BLaER1 (cell line): ENCODE measurements around the gene OTUB1.

ENCODE experiments used
- H3K27ac ChIP-seq: shearing (Covaris generic); formaldehyde crosslinking; 2 replicates; pipeline ENCODE4 v1.8.1; 2022
- H3K27me3 ChIP-seq: shearing (Covaris generic); formaldehyde crosslinking; 2 replicates; pipeline ENCODE4 v1.8.1; 2022
- H3K36me3 ChIP-seq: shearing (Covaris generic); formaldehyde crosslinking; 2 replicates; pipeline ENCODE4 v1.8.1; 2022
- H3K4me1 ChIP-seq: shearing (Covaris generic); formaldehyde crosslinking; 2 replicates; pipeline ENCODE4 v1.8.1; 2022
- H3K4me2 ChIP-seq: shearing (Covaris generic); formaldehyde crosslinking; 2 replicates; pipeline ENCODE4 v1.8.1; 2022
- H3K4me3 ChIP-seq: shearing (Covaris generic); formaldehyde crosslinking; 2 replicates; pipeline ENCODE4 v1.8.1; 2022
- H3K9ac ChIP-seq: shearing (Covaris generic); formaldehyde crosslinking; 2 replicates; pipeline ENCODE4 v1.8.1; 2022
- H3K9me3 ChIP-seq: shearing (Covaris generic); formaldehyde crosslinking; 2 replicates; pipeline ENCODE4 v1.8.1; 2022
- H4K20me1 ChIP-seq: shearing (Covaris generic); formaldehyde crosslinking; 2 replicates; pipeline ENCODE4 v1.8.1; 2022
- Cebpa-rat ChIP-seq: shearing (Covaris generic); IDR thresholded peaks from 2 replicates; pipeline ENCODE4 v1.8.1; 2022

OTUB1 gene

GRCh38 chr11:64010783-64011182 lies 24.5 kb downstream of the OTUB1 start:
- H3K27me3 ChIP-seq: peaks cover 36% of the 10 kb centered on the region
- TF ChIP-seq Cebpa-rat: no peak
- H3K9me3 ChIP-seq: peaks cover 17% of the 10 kb centered on the region

GRCh38 chr11:64011371-64011770 lies 25.1 kb downstream of the OTUB1 start:
- Histone ChIP-seq H4K20me1 (peaks cover 53% of the 10 kb centered on the region), H3K9ac (no peak overlapping the region), H3K4me2 (no peak overlapping the region), H3K36me3 (0 out of 2 replicates have a peak, but pooled peaks cover 7% of the 10 kb centered on the region), H3K4me1 (peaks cover 13% of the 10 kb centered on the region), H3K4me3 (no peak overlapping the region), H3K27me3 (peaks cover 30% of the 10 kb centered on the region), H3K9me3 (peaks cover 17% of the 10 kb centered on the region), H3K27ac (no peak overlapping the region)
- no peak for TF ChIP-seq Cebpa-rat

More at GRCh38 chr11:64010783-64011182, 24.5 kb downstream of the OTUB1 start:
- Histone ChIP-seq H3K36me3 (0 out of 2 replicates have a peak, but pooled peaks cover 7% of the 10 kb centered on the region), H3K9ac (no peak overlapping the region), H3K4me1 (peaks cover 13% of the 10 kb centered on the region), H3K4me3 (no peak overlapping the region), H3K4me2 (no peak overlapping the region), H3K27ac (no peak overlapping the region), H4K20me1 (peaks cover 53% of the 10 kb centered on the region)

GRCh38 chr11:64013141-64013896 lies 27.1 kb downstream of the OTUB1 start:
- Histone ChIP-seq H3K27ac (no peak overlapping the region), H3K9ac (no peak overlapping the region), H3K36me3 (0 out of 2 replicates have a peak, but pooled peaks cover 7% of the 10 kb centered on the region), H3K4me2 (no peak overlapping the region), H3K4me3 (no peak overlapping the region), H4K20me1 (peaks cover 41% of the 10 kb centered on the region), H3K27me3 (peaks cover 10% of the 10 kb centered on the region), H3K9me3 (peaks cover 17% of the 10 kb centered on the region), H3K4me1 (peaks cover 8% of the 10 kb centered on the region; the same call in 1 of the 2 replicates)
- no peak for TF ChIP-seq Cebpa-rat

GRCh38 chr11:64014356-64014755 lies 28.1 kb downstream of the OTUB1 start:
- H3K9me3 ChIP-seq: peaks cover 17% of the 10 kb centered on the region
- peaks cover 41% of the 10 kb centered on the region for H4K20me1 ChIP-seq
- no peaks in the 10 kb centered on the region for H3K27me3 ChIP-seq
- no peak overlapping the region for H3K4me2 ChIP-seq
- no peak for TF ChIP-seq Cebpa-rat
- no peak overlapping the region for H3K27ac ChIP-seq
- H3K4me1 ChIP-seq: peaks cover 16% of the 10 kb centered on the region
- H3K4me3 ChIP-seq: no peak overlapping the region
- 0 out of 2 replicates have a peak, but pooled peaks cover 7% of the 10 kb centered on the region for H3K36me3 ChIP-seq
- no peak overlapping the region for H3K9ac ChIP-seq

GRCh38 chr11:64015510-64015909 lies 29.3 kb downstream of the OTUB1 start:
- peaks cover 50% of the 10 kb centered on the region for H4K20me1 ChIP-seq

GRCh38 chr11:64015935-64016845 lies 30.0 kb downstream of the OTUB1 start:
- Histone ChIP-seq H3K4me2 (no peak overlapping the region), H3K9ac (no peak overlapping the region), H3K27me3 (no peaks in the 10 kb centered on the region), H3K4me3 (no peak overlapping the region), H4K20me1 (peaks cover 55% of the 10 kb centered on the region), H3K9me3 (peaks cover 1% of the 10 kb centered on the region; the same call in 1 of the 2 replicates), H3K27ac (no peak overlapping the region), H3K36me3 (0 out of 2 replicates have a peak, but pooled peaks cover 2% of the 10 kb centered on the region), H3K4me1 (peaks cover 26% of the 10 kb centered on the region)
- TF ChIP-seq Cebpa-rat: no peak

More at GRCh38 chr11:64015510-64015909, 29.3 kb downstream of the OTUB1 start:
- Histone ChIP-seq H3K9me3 (peaks cover 8% of the 10 kb centered on the region), H3K4me1 (peaks cover 20% of the 10 kb centered on the region), H3K9ac (no peak overlapping the region), H3K27me3 (no peaks in the 10 kb centered on the region), H3K27ac (no peak overlapping the region), H3K4me2 (no peak overlapping the region), H3K4me3 (no peak overlapping the region), H3K36me3 (0 out of 2 replicates have a peak, but pooled peaks cover 7% of the 10 kb centered on the region)
- no peak for TF ChIP-seq Cebpa-rat

- peaks cover 60% of the 10 kb centered on the region for H4K20me1 ChIP-seq
- H3K4me1 ChIP-seq: peaks cover 43% of the 10 kb centered on the region
- no peak overlapping the region for H3K4me2 ChIP-seq
- no peak overlapping the region for H3K4me3 ChIP-seq
- H3K36me3 ChIP-seq: no peaks in the 10 kb centered on the region
- no peak overlapping the region for H3K27ac ChIP-seq
- no peak for TF ChIP-seq Cebpa-rat
- no peak overlapping the region for H3K9ac ChIP-seq
- H3K9me3 ChIP-seq: no peaks in the 10 kb centered on the region
- H3K27me3 ChIP-seq: no peaks in the 10 kb centered on the region
Measured at GRCh38 chr11:64017945-64018224, 31.6 kb downstream of the OTUB1 start.

GRCh38 chr11:64018310-64018709 lies 32.1 kb downstream of the OTUB1 start:
- Histone ChIP-seq H3K9ac (no peak overlapping the region), H3K4me2 (no peak overlapping the region), H4K20me1 (peaks cover 60% of the 10 kb centered on the region), H3K36me3 (no peaks in the 10 kb centered on the region), H3K27ac (no peak overlapping the region), H3K27me3 (no peaks in the 10 kb centered on the region), H3K4me3 (no peak overlapping the region), H3K4me1 (peaks cover 48% of the 10 kb centered on the region), H3K9me3 (no peaks in the 10 kb centered on the region)
- TF ChIP-seq Cebpa-rat: no peak

- H3K9ac ChIP-seq: no peak overlapping the region
- H3K4me3 ChIP-seq: no peak overlapping the region
- H4K20me1 ChIP-seq: peaks cover 60% of the 10 kb centered on the region
- no peak for TF ChIP-seq Cebpa-rat
- no peak overlapping the region for H3K27ac ChIP-seq
- no peaks in the 10 kb centered on the region for H3K9me3 ChIP-seq
- H3K4me1 ChIP-seq: peaks cover 58% of the 10 kb centered on the region
- no peaks in the 10 kb centered on the region for H3K27me3 ChIP-seq
- H3K4me2 ChIP-seq: peak overlapping the region; percentile 30
- H3K36me3 ChIP-seq: no peaks in the 10 kb centered on the region
Measured at GRCh38 chr11:64019106-64020037, 33.1 kb downstream of the OTUB1 start.
